ENCODE data around the gene CACNB2.

Gene CACNB2

GRCh38 chr10:18140149-18140956 is at the start of gene CACNB2:
Gene CACNB2, plus strand, starts transcription at chr10:18140424.
- FAIRE-seq (no peak), DNase-seq (ENCODE audit: insufficient read length, low spot score) (no peak)
- no peak for TF ChIP-seq POLR2A (IDR thresholded peaks at IDR 0.05; ENCODE audit: low read depth, low read length)

GRCh38 chr10:18094332-18094731 is 45.9 kb upstream of the CACNB2 start:
- TF ChIP-seq POLR2A (IDR thresholded peaks at IDR 0.05; ENCODE audit: low read depth, low read length): no peak
- FAIRE-seq: no peak

GRCh38 chr10:18094793-18095192 is 45.4 kb upstream of the CACNB2 start:
- DNase-seq (ENCODE audit: insufficient read length, low spot score) (no peak), FAIRE-seq (no peak)
- no peak for TF ChIP-seq POLR2A (IDR thresholded peaks at IDR 0.05; ENCODE audit: low read depth, low read length)

More at GRCh38 chr10:18094332-18094731, 45.9 kb upstream of the CACNB2 start:
- no peak for DNase-seq (ENCODE audit: insufficient read length, low spot score)

- no peak for FAIRE-seq
These were observed 42.7 kb upstream of the CACNB2 start for GRCh38 chr10:18097524-18097923.

GRCh38 chr10:18098201-18098600 is 42.0 kb upstream of the CACNB2 start:
- no peak for FAIRE-seq
- TF ChIP-seq POLR2A (IDR thresholded peaks at IDR 0.05; ENCODE audit: low read depth, low read length): no peak
- DNase-seq (ENCODE audit: insufficient read length, low spot score): no peak

More at GRCh38 chr10:18097524-18097923, 42.7 kb upstream of the CACNB2 start:
- TF ChIP-seq POLR2A (IDR thresholded peaks at IDR 0.05; ENCODE audit: low read depth, low read length): no peak
- DNase-seq (ENCODE audit: insufficient read length, low spot score): no peak

GRCh38 chr10:18099415-18099814 is 40.8 kb upstream of the CACNB2 start:
- no peak for TF ChIP-seq POLR2A (IDR thresholded peaks at IDR 0.05; ENCODE audit: low read depth, low read length)
- FAIRE-seq: no peak

GRCh38 chr10:18100669-18101068 is 39.6 kb upstream of the CACNB2 start:
- FAIRE-seq (no peak), DNase-seq (ENCODE audit: insufficient read length, low spot score) (no peak)
- TF ChIP-seq POLR2A (IDR thresholded peaks at IDR 0.05; ENCODE audit: low read depth, low read length): no peak

More at GRCh38 chr10:18099415-18099814, 40.8 kb upstream of the CACNB2 start:
- no peak for DNase-seq (ENCODE audit: insufficient read length, low spot score)

- FAIRE-seq (no peak), DNase-seq (ENCODE audit: insufficient read length, low spot score) (no peak)
- no peak for TF ChIP-seq POLR2A (IDR thresholded peaks at IDR 0.05; ENCODE audit: low read depth, low read length)
These were observed 37.8 kb upstream of the CACNB2 start for GRCh38 chr10:18102404-18102803.

- DNase-seq (ENCODE audit: insufficient read length, low spot score) (peak; percentile 4), FAIRE-seq (peak; percentile 93)
- no peak for TF ChIP-seq POLR2A (IDR thresholded peaks at IDR 0.05; ENCODE audit: low read depth, low read length)
These were observed 35.9 kb upstream of the CACNB2 start for GRCh38 chr10:18104223-18104872.

GRCh38 chr10:18109341-18109870 is 30.8 kb upstream of the CACNB2 start:
- no peak for DNase-seq (ENCODE audit: insufficient read length, low spot score)
- FAIRE-seq: no peak

GRCh38 chr10:18113881-18114280 is 26.3 kb upstream of the CACNB2 start:
- DNase-seq (ENCODE audit: insufficient read length, low spot score) (no peak), FAIRE-seq (no peak)
- TF ChIP-seq POLR2A (IDR thresholded peaks at IDR 0.05; ENCODE audit: low read depth, low read length): no peak

More at GRCh38 chr10:18109341-18109870, 30.8 kb upstream of the CACNB2 start:
- TF ChIP-seq POLR2A (IDR thresholded peaks at IDR 0.05; ENCODE audit: low read depth, low read length): no peak

GRCh38 chr10:18117276-18117675 is 22.9 kb upstream of the CACNB2 start:
- FAIRE-seq (no peak), DNase-seq (ENCODE audit: insufficient read length, low spot score) (no peak)
- no peak for TF ChIP-seq POLR2A (IDR thresholded peaks at IDR 0.05; ENCODE audit: low read depth, low read length)

- DNase-seq (ENCODE audit: insufficient read length, low spot score) (no peak), FAIRE-seq (no peak)
- TF ChIP-seq POLR2A (IDR thresholded peaks at IDR 0.05; ENCODE audit: low read depth, low read length): no peak
These were observed 17.5 kb upstream of the CACNB2 start for GRCh38 chr10:18122753-18123152.

- DNase-seq (ENCODE audit: insufficient read length, low spot score): no peak
- no peak for FAIRE-seq
- TF ChIP-seq POLR2A (IDR thresholded peaks at IDR 0.05; ENCODE audit: low read depth, low read length): no peak
These were observed 7.2 kb upstream of the CACNB2 start for GRCh38 chr10:18133046-18133445.

Data from H54 (cell line).